ENCODE data around the gene ST3GAL6. TPM values are rescaled to one million over a fixed set of nuclear protein-coding genes. Genes with fewer than 3 reads are reported as not detected.

Gene ST3GAL6
- total and polyA plus RNA-seq, 2 of the 13 experiments (the other 11 are each of a cell fraction or from before 2014, with no cell fraction given), result 17.5 to 23.2 TPM

DNA sequence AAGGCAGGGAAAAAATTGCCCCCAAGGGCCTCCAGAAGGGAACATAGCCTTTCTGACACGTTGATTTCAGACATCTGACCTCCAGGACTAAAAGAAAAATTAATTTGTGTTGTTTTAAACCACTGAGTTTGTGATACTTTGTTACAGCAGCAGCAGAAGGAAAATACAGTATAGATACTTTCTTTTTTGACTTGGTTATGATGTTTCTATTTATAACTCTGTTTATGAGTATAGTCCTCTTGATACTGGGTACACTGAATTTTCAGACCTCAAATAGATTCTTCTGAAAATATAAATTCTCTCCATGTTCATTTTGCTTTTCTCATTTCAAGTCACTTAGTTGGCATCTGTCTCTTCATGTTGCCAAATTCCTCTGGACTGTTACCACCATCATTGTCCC lies 44.4 kb upstream of the ST3GAL6 start:
- intact Hi-C loops (cut with micrococcal nuclease; ENCODE audit: unreplicated experiment), result no loop called here
- WGBS (ENCODE audit: low lambda C conversion rate), result 0% methylated on average over 1 of the region's 1 CpG
- Histone ChIP-seq H3K27me3 (ENCODE audit: control insufficient read depth in 1 of 2, insufficient read depth in 2 of 2, low read length in 2 of 2) (no peaks in the 10 kb centered on the region), H4K20me1 (ENCODE audit: insufficient read depth, low read length) (no peaks in the 10 kb centered on the region), H3K79me2 (ENCODE audit: insufficient read depth, low read length) (no peaks in the 10 kb centered on the region), H3K9me3 (ENCODE audit: low read length) (no peaks in the 10 kb centered on the region), H3K27ac (ENCODE audit: extremely low read length, insufficient read depth, low read length) (no peak overlapping the region), H2AFZ (ENCODE audit: low read length) (no peak overlapping the region), H3K4me2 (ENCODE audit: low read depth, low read length) (no peak overlapping the region), H3K4me3 (replicated peaks in 1 of 3; ENCODE audit: insufficient read depth in 1 of 3, low read depth in 2 of 3, low read length in 3 of 3) (no peak overlapping the region), H3K9ac (ENCODE audit: insufficient read depth, low read depth, low read length) (no peak overlapping the region), H3K4me1 (ENCODE audit: insufficient read depth, low read length) (no peaks in the 10 kb centered on the region), H3K36me3 (replicated peaks in 1 of 2; ENCODE audit: control insufficient read depth in 1 of 2, insufficient read depth in 2 of 2, low read length in 2 of 2) (no peaks in the 10 kb centered on the region)
- POLR2A ChIA-PET, result no interaction called here
- in situ Hi-C loops (cut with HindIII; ENCODE audit: extremely low pct_ligation_motif_present, low pct_unique_long_range_greater_than_20kb), result no loop called here
- ATAC-seq (no peak), DNase-seq (ENCODE audit: low spot score) (no peak), FAIRE-seq (no peak)
- CTCF ChIA-PET (ENCODE audit: low intra/inter-chr PET ratio, low total read pairs), result no interaction called here
- TF ChIP-seq, protein P1, sequence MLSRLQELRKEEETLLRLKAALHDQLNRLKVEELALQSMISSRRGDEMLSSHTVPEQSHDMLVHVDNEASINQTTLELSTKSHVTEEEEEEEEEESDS (CRISPR knock-in tag; IDR thresholded peaks at IDR 0.05; ENCODE audit: borderline replicate concordance), result no peak
- TF ChIP-seq ZBTB7A (CRISPR knock-in tag; IDR thresholded peaks at IDR 0.05) (no peak), TCF7 (IDR thresholded peaks at IDR 0.05; ENCODE audit: low read depth) (no peak), ZFP90 (CRISPR knock-in tag; IDR thresholded peaks at IDR 0.05; ENCODE audit: borderline replicate concordance) (no peak), AKNA (CRISPR knock-in tag; IDR thresholded peaks at IDR 0.05; ENCODE audit: borderline replicate concordance) (no peak), HDAC1 (CRISPR knock-in tag; IDR thresholded peaks at IDR 0.05) (no peak), HOXA9 (CRISPR knock-in tag; IDR thresholded peaks at IDR 0.05; ENCODE audit: borderline replicate concordance) (no peak), ZNF598 (CRISPR knock-in tag; IDR thresholded peaks at IDR 0.05; ENCODE audit: borderline replicate concordance) (no peak)
- TF ChIP-seq, protein P2, sequence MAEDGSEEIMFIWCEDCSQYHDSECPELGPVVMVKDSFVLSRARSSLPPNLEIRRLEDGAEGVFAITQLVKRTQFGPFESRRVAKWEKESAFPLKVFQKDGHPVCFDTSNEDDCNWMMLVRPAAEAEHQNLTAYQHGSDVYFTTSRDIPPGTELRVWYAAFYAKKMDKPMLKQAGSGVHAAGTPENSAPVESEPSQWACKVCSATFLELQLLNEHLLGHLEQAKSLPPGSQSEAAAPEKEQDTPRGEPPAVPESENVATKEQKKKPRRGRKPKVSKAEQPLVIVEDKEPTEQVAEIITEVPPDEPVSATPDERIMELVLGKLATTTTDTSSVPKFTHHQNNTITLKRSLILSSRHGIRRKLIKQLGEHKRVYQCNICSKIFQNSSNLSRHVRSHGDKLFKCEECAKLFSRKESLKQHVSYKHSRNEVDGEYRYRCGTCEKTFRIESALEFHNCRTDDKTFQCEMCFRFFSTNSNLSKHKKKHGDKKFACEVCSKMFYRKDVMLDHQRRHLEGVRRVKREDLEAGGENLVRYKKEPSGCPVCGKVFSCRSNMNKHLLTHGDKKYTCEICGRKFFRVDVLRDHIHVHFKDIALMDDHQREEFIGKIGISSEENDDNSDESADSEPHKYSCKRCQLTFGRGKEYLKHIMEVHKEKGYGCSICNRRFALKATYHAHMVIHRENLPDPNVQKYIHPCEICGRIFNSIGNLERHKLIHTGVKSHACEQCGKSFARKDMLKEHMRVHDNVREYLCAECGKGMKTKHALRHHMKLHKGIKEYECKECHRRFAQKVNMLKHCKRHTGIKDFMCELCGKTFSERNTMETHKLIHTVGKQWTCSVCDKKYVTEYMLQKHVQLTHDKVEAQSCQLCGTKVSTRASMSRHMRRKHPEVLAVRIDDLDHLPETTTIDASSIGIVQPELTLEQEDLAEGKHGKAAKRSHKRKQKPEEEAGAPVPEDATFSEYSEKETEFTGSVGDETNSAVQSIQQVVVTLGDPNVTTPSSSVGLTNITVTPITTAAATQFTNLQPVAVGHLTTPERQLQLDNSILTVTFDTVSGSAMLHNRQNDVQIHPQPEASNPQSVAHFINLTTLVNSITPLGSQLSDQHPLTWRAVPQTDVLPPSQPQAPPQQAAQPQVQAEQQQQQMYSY (CRISPR knock-in tag; IDR thresholded peaks at IDR 0.05), result no peak
- TF ChIP-seq, protein P3, sequence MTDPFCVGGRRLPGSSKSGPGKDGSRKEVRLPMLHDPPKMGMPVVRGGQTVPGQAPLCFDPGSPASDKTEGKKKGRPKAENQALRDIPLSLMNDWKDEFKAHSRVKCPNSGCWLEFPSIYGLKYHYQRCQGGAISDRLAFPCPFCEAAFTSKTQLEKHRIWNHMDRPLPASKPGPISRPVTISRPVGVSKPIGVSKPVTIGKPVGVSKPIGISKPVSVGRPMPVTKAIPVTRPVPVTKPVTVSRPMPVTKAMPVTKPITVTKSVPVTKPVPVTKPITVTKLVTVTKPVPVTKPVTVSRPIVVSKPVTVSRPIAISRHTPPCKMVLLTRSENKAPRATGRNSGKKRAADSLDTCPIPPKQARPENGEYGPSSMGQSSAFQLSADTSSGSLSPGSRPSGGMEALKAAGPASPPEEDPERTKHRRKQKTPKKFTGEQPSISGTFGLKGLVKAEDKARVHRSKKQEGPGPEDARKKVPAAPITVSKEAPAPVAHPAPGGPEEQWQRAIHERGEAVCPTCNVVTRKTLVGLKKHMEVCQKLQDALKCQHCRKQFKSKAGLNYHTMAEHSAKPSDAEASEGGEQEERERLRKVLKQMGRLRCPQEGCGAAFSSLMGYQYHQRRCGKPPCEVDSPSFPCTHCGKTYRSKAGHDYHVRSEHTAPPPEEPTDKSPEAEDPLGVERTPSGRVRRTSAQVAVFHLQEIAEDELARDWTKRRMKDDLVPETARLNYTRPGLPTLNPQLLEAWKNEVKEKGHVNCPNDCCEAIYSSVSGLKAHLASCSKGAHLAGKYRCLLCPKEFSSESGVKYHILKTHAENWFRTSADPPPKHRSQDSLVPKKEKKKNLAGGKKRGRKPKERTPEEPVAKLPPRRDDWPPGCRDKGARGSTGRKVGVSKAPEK (CRISPR knock-in tag; IDR thresholded peaks at IDR 0.05; ENCODE audit: borderline replicate concordance), result no peak
- no TSS peak for BruUV-seq (replicated peaks)
